Neural cell (in vitro differentiated cells): ENCODE data around the gene NKD1. TPM values are rescaled to one million over a fixed set of nuclear protein-coding genes. Genes with fewer than 3 reads are reported as not detected.

Experiments used
- H2AFZ ChIP-seq: fragments of 200-600, 300-800 bp; sonication (generic), shearing (Covaris generic); 2 replicates; pipeline ENCODE4 v1.6.0; 2014; ENCODE audit warnings: low read depth, mild to moderate bottlenecking, antibody characterized with exemption, low read length, moderate library complexity
- H3F3A ChIP-seq: fragments of 200-600 bp; shearing (Covaris generic); 2 replicates; pipeline ENCODE4 v1.6.1; 2016; ENCODE audit warnings: mild to moderate bottlenecking, moderate library complexity, mixed read lengths, antibody characterized with exemption, low read length; ENCODE audit not compliant: insufficient read depth, poor library complexity, severe bottlenecking
- H3K27ac ChIP-seq: fragments of 200-600, 300-800 bp; sonication (generic), shearing (Covaris generic); 2 replicates; pipeline ENCODE4 v1.5.1; 2014; ENCODE audit warnings: mild to moderate bottlenecking, low read length, moderate library complexity
- H3K27me3 ChIP-seq: fragments of 300-800, 200-600 bp; sonication (generic), shearing (Covaris generic); 2 replicates; pipeline ENCODE4 v1.6.0; 2014; ENCODE audit warnings: mild to moderate bottlenecking, low read depth, low read length, moderate library complexity; ENCODE audit not compliant: insufficient read depth
- H3K36me3 ChIP-seq: fragments of 300-800, 200-600 bp; sonication (generic), shearing (Covaris generic); 2 replicates; pipeline ENCODE4 v1.5.1; 2014; ENCODE audit warnings: mild to moderate bottlenecking, antibody characterized with exemption, low read length, moderate library complexity; ENCODE audit not compliant: insufficient read depth
- H3K4me2 ChIP-seq: fragments of 300-800, 200-600 bp; sonication (generic), shearing (Covaris generic); 2 replicates; pipeline ENCODE4 v1.6.0; 2014; ENCODE audit warnings: mild to moderate bottlenecking, low read length
- H3K4me3 ChIP-seq: fragments of 300-800, 200-600 bp; sonication (generic), shearing (Covaris generic); 2 replicates; pipeline ENCODE4 v1.5.1; 2014; ENCODE audit warnings: mild to moderate bottlenecking, low read length, moderate library complexity
- H3K79me2 ChIP-seq: fragments of 200-600 bp; shearing (Covaris generic); replicated peaks from 2 replicates; pipeline ENCODE4 v1.6.0; 2014; ENCODE audit warnings: mild to moderate bottlenecking, low read length, moderate library complexity; ENCODE audit not compliant: insufficient read depth
- H3K9ac ChIP-seq: fragments of 300-800, 200-600 bp; sonication (generic), shearing (Covaris generic); 2 replicates; pipeline ENCODE4 v1.6.1; 2016; ENCODE audit warnings: mild to moderate bottlenecking, low read length, mixed read lengths
- H3K9me2 ChIP-seq: fragments of 200-600 bp; shearing (Covaris generic); 2 replicates; pipeline ENCODE4 v1.6.1; 2016; ENCODE audit warnings: mild to moderate bottlenecking, low read length, mixed read lengths; ENCODE audit not compliant: insufficient read depth
- H3K9me3 ChIP-seq: fragments of 200-600, 300-800 bp; sonication (generic), shearing (Covaris generic); 2 replicates; pipeline ENCODE4 v1.6.1; 2016; ENCODE audit warnings: mild to moderate bottlenecking, mixed run types, low read length, moderate library complexity, mixed read lengths
- H4K20me1 ChIP-seq: fragments of 200-600 bp; shearing (Covaris generic); 2 replicates; pipeline ENCODE4 v1.6.1; 2016; ENCODE audit warnings: mild to moderate bottlenecking, mixed run types; ENCODE audit not compliant: insufficient read depth
- EP300 ChIP-seq: fragments of 450-650 bp; conservative IDR thresholded peaks from 2 replicates; pipeline ENCODE4 v1.6.1; 2014; ENCODE audit warnings: antibody characterized with exemption, mild to moderate bottlenecking, moderate library complexity; ENCODE audit not compliant: poor library complexity, severe bottlenecking
- EZH2 ChIP-seq: fragments of 200-600, 300-800 bp; shearing (Covaris generic), sonication (generic); IDR thresholded peaks from 2 replicates; pipeline ENCODE4 v1.6.1; 2014; ENCODE audit warnings: antibody characterized with exemption, low read length, borderline replicate concordance, mild to moderate bottlenecking; ENCODE audit not compliant: insufficient read depth, poor library complexity, severe bottlenecking
- MXI1 ChIP-seq: fragments of 450-650 bp; conservative IDR thresholded peaks from 2 replicates; pipeline ENCODE4 v1.6.1; 2014; ENCODE audit warnings: antibody characterized with exemption, mild to moderate bottlenecking; ENCODE audit not compliant: poor library complexity, severe bottlenecking
- POLR2AphosphoS5 ChIP-seq: IDR thresholded peaks from 2 replicates; pipeline ENCODE4 v1.6.1; 2012
- RAD21 ChIP-seq: fragments of 450-650 bp; conservative IDR thresholded peaks from 2 replicates; pipeline ENCODE4 v1.6.1; 2014; ENCODE audit warnings: antibody characterized with exemption, mild to moderate bottlenecking, moderate library complexity
- REST ChIP-seq: IDR thresholded peaks from 2 replicates; pipeline ENCODE4 v1.6.1; 2012; ENCODE audit warnings: borderline replicate concordance
- SMC3 ChIP-seq: fragments of 450-650 bp; conservative IDR thresholded peaks from 2 replicates; pipeline ENCODE4 v1.6.1; 2014; ENCODE audit warnings: antibody characterized with exemption, mild to moderate bottlenecking, moderate library complexity; ENCODE audit not compliant: poor library complexity
- TAF1 ChIP-seq: IDR thresholded peaks from 2 replicates; pipeline ENCODE4 v1.6.1; 2012; ENCODE audit warnings: low read depth
- polyA plus RNA-seq: library from polyadenylated mRNA; depleted of rRNA; stranded (reverse); fragments of >200 nt; gene quantifications from 2 replicates; pipeline ENCODE4 v1.2.3, GENCODE V29; 2014
- TF ChIP-seq, protein P1 (sequence below): fragments of 450-650 bp; IDR thresholded peaks from 2 replicates; pipeline ENCODE4 v1.5.1; 2014; ENCODE audit warnings: antibody characterized with exemption, mild to moderate bottlenecking, moderate library complexity; ENCODE audit not compliant: poor library complexity, severe bottlenecking

NKD1 gene
- polyA plus RNA-seq, 1 donor from 2014 or later = 1.1 TPM

DNA sequence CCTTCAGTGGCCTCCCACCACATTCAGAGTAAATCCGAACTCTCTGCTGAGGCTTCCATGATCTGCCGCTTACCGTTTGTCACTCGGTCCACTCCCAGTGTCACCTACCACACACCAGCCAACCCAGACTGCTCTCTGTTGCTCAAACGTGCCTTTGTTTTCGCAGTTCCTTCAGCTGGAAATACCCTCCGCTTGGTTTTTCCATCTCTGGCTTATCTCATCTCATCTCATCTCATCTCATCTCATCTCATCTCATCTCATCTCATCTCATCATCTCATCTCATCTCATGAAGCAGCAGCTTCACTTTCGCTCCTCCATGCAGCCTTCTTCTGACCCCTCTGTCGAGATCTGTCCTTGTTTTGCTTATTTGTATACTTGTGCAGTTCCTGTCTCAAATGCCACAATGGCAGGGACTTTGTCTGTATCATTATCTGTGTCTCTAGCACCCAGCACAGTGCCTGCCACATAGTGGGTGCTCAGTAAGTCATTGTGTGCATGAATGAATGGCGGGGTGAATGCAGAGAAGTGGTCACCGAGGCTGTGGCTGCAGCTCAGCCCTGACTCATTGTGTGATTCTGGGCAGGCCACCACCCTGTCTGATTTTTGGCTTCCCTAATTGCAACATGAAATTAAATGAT is 136.7 kb downstream of the NKD1 start:
- H3K27me3 ChIP-seq = no peaks in the 10 kb centered on the region

DNA sequence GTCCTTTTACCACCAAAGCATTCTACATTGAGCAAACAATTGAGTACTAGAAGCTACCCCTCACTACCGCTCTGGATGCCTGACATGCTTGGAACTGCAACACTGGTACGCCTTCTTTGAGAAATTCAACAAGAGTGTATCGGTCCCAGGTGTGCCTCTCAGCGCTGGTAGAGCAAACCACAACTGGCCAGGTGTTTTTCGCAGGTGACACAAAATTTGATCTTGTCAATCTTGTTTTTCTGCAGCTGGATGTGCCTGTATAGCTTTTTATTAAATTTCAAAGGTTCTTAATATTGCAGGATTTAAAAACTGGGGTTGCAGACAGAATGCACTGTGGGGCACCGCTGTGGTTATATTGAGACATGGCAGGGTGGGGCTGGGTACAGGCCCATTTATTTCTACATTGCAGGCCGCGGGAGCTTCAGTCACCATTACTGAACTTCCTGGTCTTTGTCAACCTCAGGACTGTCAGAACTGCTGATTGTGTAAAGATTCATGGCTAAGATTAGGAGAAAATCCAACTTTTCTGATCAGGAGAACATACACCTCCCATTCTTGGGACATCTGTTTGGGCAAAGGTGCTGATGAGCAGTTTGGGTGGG is 137.4 kb downstream of the NKD1 start:
- Histone ChIP-seq H3K4me2 (no peak overlapping the region), H3K9me3 (no peaks in the 10 kb centered on the region), H4K20me1 (no peaks in the 10 kb centered on the region), H3K4me3 (no peak overlapping the region), H3K27me3 (no peaks in the 10 kb centered on the region), H2AFZ (no peak overlapping the region), H3K27ac (no peak overlapping the region), H3F3A (no peaks in the 10 kb centered on the region), H3K9ac (no peak overlapping the region), H3K79me2 (no peaks in the 10 kb centered on the region), H3K9me2 (no peaks in the 10 kb centered on the region), H3K36me3 (no peaks in the 10 kb centered on the region)
- TF ChIP-seq TAF1 = no peak
- no peak for TF ChIP-seq REST
- TF ChIP-seq POLR2AphosphoS5 = no peak
- no peak for TF ChIP-seq RAD21
- no peak for TF ChIP-seq MXI1
- TF ChIP-seq EZH2 = no peak
- TF ChIP-seq, protein P1, sequence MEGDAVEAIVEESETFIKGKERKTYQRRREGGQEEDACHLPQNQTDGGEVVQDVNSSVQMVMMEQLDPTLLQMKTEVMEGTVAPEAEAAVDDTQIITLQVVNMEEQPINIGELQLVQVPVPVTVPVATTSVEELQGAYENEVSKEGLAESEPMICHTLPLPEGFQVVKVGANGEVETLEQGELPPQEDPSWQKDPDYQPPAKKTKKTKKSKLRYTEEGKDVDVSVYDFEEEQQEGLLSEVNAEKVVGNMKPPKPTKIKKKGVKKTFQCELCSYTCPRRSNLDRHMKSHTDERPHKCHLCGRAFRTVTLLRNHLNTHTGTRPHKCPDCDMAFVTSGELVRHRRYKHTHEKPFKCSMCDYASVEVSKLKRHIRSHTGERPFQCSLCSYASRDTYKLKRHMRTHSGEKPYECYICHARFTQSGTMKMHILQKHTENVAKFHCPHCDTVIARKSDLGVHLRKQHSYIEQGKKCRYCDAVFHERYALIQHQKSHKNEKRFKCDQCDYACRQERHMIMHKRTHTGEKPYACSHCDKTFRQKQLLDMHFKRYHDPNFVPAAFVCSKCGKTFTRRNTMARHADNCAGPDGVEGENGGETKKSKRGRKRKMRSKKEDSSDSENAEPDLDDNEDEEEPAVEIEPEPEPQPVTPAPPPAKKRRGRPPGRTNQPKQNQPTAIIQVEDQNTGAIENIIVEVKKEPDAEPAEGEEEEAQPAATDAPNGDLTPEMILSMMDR = no peak
- TF ChIP-seq EP300 = no peak
- no peak for TF ChIP-seq SMC3

More for the DNA sequence above, 136.7 kb downstream of the NKD1 start:
- TF ChIP-seq SMC3 = no peak
- no peak for TF ChIP-seq MXI1
- no peaks in the 10 kb centered on the region for H3F3A ChIP-seq
- no peaks in the 10 kb centered on the region for H4K20me1 ChIP-seq
- H3K79me2 ChIP-seq = no peaks in the 10 kb centered on the region
- no peak overlapping the region for H2AFZ ChIP-seq
- no peak overlapping the region for H3K4me2 ChIP-seq
- no peaks in the 10 kb centered on the region for H3K9me2 ChIP-seq
- H3K4me3 ChIP-seq = no peak overlapping the region
- no peak overlapping the region for H3K27ac ChIP-seq
- no peaks in the 10 kb centered on the region for H3K36me3 ChIP-seq
- H3K9ac ChIP-seq = no peak overlapping the region
- H3K9me3 ChIP-seq = no peaks in the 10 kb centered on the region
